Ishikawa (cell line): ENCODE results near the gene BTK.

Experiments
- CEBPB ChIP-seq: IDR thresholded peaks from 2 replicates; pipeline ENCODE4 v1.6.1; 2012
- CREB1 ChIP-seq: IDR thresholded peaks from 2 replicates; pipeline ENCODE4 v1.6.1; 2012; ENCODE audit warnings: low read depth
- EGR1 ChIP-seq: IDR thresholded peaks from 2 replicates; pipeline ENCODE4 v1.6.1; 2012
- EP300 ChIP-seq: IDR thresholded peaks from 2 replicates; pipeline ENCODE4 v1.6.1; 2012; ENCODE audit warnings: borderline replicate concordance
- FOXM1 ChIP-seq: IDR thresholded peaks from 2 replicates; pipeline ENCODE4 v1.6.1; 2012; ENCODE audit warnings: low read depth, borderline replicate concordance
- NFIC ChIP-seq: IDR thresholded peaks from 2 replicates; pipeline ENCODE4 v1.6.1; 2012
- RAD21 ChIP-seq: IDR thresholded peaks from 2 replicates; pipeline ENCODE4 v1.6.1; 2012; ENCODE audit warnings: low read depth
- TAF1 ChIP-seq: IDR thresholded peaks from 2 replicates; pipeline ENCODE4 v1.6.1; 2012; ENCODE audit warnings: low read depth, mild to moderate bottlenecking
- TCF12 ChIP-seq: IDR thresholded peaks from 2 replicates; pipeline ENCODE4 v1.6.1; 2012; ENCODE audit warnings: low read depth
- TEAD4 ChIP-seq: IDR thresholded peaks from 2 replicates; pipeline ENCODE4 v1.6.1; 2012
- YY1 ChIP-seq: IDR thresholded peaks from 2 replicates; pipeline ENCODE4 v1.6.1; 2012; ENCODE audit warnings: low read depth
- ZBTB7A ChIP-seq: IDR thresholded peaks from 2 replicates; pipeline ENCODE4 v1.6.1; 2012; ENCODE audit warnings: low read depth
- TF ChIP-seq, protein P1 (sequence below): IDR thresholded peaks from 2 replicates; pipeline ENCODE4 v1.6.1; 2012
- TF ChIP-seq, protein P2 (sequence below): IDR thresholded peaks from 2 replicates; pipeline ENCODE4 v1.6.1; 2012
- TF ChIP-seq, protein P3 (sequence below): IDR thresholded peaks from 2 replicates; pipeline ENCODE4 v1.6.1; 2012; ENCODE audit warnings: low read depth, mild to moderate bottlenecking

Gene BTK

DNA sequence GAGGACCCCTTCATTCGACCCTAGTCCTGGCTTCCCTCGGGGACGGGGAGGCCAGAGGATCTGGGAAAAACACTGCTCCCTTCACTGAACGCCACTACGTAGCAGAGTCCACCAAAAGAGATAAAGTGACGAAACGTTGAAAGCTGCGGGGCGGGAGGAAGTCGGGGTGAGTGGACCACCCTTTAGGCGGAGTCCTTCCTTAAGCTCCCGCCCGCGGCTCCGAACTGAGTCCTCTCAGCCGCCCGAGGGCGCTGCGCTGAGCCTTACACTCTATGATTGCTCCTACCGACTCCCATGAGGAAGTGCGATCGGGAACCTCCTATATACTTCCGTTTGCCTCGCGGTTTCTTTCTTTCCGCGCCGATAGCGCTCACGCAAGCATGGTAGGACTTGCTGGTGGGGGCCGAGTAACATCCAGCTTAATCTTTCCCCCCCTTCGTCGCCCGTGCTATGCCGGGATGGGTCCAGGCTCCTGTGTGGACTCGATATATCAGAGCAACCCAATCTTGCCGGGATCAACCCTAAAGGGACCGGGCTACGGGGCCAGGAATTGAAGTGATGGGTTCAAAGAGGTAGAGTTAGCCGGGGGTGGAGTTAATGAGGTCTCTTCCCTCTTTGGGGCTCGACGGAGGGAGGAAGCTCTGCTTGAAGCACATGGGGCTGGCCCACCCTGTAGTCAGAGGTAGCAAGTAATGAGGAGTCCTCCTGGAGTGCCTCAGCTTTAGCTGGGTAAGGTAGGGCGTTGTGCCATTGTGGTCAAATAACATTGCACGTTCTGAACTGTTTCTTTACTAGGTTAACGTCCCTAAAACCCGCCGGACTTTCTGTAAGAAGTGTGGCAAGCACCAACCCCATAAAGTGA is 4.9 kb upstream of the BTK start, which contains the start of gene RPL36A:
Gene RPL36A, plus strand, starts transcription at position 348 of the 862 bp plus-strand sequence. Its CDS starts 33 bp downstream, at position 381.
- TF ChIP-seq TAF1 (peak; percentile 86), TEAD4 (no peak), FOXM1 (no peak), RAD21 (no peak), EGR1 (no peak), CEBPB (no peak), EP300 (no peak), TCF12 (peak; percentile 56), ZBTB7A (no peak), YY1 (peak; percentile 58; the same call in 1 of the 2 replicates), CREB1 (no peak), NFIC (no peak)
- TF ChIP-seq, protein P1, sequence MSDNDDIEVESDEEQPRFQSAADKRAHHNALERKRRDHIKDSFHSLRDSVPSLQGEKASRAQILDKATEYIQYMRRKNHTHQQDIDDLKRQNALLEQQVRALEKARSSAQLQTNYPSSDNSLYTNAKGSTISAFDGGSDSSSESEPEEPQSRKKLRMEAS: peak; percentile 89
- TF ChIP-seq, protein P2, sequence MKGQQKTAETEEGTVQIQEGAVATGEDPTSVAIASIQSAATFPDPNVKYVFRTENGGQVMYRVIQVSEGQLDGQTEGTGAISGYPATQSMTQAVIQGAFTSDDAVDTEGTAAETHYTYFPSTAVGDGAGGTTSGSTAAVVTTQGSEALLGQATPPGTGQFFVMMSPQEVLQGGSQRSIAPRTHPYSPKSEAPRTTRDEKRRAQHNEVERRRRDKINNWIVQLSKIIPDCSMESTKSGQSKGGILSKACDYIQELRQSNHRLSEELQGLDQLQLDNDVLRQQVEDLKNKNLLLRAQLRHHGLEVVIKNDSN: no peak
- TF ChIP-seq, protein P3, sequence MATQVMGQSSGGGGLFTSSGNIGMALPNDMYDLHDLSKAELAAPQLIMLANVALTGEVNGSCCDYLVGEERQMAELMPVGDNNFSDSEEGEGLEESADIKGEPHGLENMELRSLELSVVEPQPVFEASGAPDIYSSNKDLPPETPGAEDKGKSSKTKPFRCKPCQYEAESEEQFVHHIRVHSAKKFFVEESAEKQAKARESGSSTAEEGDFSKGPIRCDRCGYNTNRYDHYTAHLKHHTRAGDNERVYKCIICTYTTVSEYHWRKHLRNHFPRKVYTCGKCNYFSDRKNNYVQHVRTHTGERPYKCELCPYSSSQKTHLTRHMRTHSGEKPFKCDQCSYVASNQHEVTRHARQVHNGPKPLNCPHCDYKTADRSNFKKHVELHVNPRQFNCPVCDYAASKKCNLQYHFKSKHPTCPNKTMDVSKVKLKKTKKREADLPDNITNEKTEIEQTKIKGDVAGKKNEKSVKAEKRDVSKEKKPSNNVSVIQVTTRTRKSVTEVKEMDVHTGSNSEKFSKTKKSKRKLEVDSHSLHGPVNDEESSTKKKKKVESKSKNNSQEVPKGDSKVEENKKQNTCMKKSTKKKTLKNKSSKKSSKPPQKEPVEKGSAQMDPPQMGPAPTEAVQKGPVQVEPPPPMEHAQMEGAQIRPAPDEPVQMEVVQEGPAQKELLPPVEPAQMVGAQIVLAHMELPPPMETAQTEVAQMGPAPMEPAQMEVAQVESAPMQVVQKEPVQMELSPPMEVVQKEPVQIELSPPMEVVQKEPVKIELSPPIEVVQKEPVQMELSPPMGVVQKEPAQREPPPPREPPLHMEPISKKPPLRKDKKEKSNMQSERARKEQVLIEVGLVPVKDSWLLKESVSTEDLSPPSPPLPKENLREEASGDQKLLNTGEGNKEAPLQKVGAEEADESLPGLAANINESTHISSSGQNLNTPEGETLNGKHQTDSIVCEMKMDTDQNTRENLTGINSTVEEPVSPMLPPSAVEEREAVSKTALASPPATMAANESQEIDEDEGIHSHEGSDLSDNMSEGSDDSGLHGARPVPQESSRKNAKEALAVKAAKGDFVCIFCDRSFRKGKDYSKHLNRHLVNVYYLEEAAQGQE: 0 out of 2 replicates have a peak, but pooled peaks have one; percentile 7

DNA sequence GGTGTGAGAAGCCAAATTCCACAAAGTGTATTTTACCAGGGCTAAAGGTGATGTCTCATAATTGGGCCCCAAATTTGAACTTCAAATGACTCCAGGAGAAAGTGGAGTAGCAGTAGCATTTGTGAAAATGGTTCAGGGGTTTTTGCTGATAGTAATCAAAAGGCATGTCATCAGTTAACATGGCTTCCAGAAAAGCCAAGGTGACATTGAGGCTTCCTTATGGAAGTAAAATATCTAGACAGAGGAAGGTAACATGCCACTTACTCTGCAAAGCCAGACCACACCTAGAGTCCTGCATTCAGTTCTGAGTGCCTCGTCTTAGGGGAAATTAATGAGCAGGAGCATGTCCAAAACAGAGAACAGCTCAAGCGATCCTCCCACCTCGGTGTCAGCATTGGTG is 2.6 kb upstream of the BTK start:
- TF ChIP-seq FOXM1: no peak
- TF ChIP-seq, protein P2: no peak
- no peak for TF ChIP-seq RAD21
- TF ChIP-seq YY1: no peak
- TF ChIP-seq ZBTB7A: no peak
- TF ChIP-seq, protein P1: no peak
- no peak for TF ChIP-seq EP300

DNA sequence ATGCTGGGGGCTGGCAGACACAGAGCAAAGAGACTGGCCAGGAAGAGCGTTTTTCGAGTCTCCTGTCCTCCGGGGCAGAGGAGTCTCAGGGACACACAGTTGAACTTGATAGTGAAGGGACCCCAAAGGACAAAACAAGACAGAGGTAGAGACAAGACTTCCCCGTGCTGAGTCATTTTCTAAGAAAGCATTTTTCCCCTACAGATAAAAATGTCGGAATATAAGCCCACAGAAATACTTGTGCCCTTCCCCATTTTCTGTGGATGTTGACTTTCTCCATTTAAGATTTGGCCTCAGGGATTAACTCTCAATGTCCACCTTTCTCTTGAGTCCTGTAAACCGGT is 523 bp upstream of the BTK start:
- TF ChIP-seq EP300: no peak
- TF ChIP-seq CREB1: no peak
- TF ChIP-seq ZBTB7A: no peak
- TF ChIP-seq RAD21: no peak
- TF ChIP-seq TCF12: no peak
- TF ChIP-seq, protein P1: no peak
- TF ChIP-seq, protein P3: no peak
- TF ChIP-seq FOXM1: no peak
- no peak for TF ChIP-seq NFIC
- TF ChIP-seq, protein P2: no peak
- no peak for TF ChIP-seq YY1
- no peak for TF ChIP-seq CEBPB
- no peak for TF ChIP-seq TAF1
- TF ChIP-seq EGR1: no peak
- no peak for TF ChIP-seq TEAD4

DNA sequence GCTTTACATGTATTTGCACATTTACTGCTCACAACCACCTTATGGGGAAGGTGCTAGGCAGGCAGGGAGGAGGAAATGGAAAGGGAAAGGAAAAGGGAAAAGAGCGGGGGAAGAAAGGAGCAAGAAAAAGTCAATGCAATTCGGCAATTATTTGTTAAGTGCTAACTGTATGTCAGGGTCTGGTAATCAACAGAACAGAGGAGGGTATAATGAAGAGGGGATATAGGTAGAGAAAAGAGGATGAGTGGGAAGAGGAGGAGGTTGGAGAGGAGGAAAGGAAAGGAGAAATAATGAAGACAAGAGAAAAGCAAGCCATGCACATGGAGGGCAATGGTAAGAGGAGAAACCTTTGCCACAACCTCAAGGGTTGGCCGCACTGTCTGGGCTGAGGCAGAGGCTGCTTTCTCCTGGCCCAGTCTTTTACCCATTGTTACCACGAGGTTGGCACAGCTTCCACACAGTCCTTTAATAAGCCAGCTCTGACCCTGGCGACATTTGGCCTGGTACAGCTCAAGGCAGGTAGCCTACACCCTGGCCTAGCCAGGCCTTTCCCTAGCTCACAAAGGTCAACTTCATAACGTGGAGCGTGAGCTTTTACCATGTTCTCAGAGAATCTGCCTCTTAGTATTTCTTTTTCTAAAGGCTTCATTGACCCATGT is 836 bp downstream of the BTK start:
- TF ChIP-seq EP300 (no peak), TCF12 (no peak), CEBPB (no peak), EGR1 (no peak), TAF1 (no peak), FOXM1 (no peak), NFIC (no peak), CREB1 (no peak), YY1 (no peak), RAD21 (no peak), ZBTB7A (no peak), TEAD4 (no peak)
- TF ChIP-seq, protein P3: no peak
- TF ChIP-seq, protein P1: no peak
- TF ChIP-seq, protein P2: no peak
